T47D (cell line): ENCODE measurements around the gene SCLT1.
A peak's percentile ranks its signal among the peaks of the same experiment; 100 is the strongest.
"Not testable (repeated sequence)": the region's sequence is repeated elsewhere in the genome, so short reads cannot be mapped to it uniquely, and the experiment has no call there.

Experiments used
- DNase-seq, 2 experiments: peaks; one replicate each; pipeline versions ENCODE4 v3.0.0 to v3.0.0-alpha.2; 2011 to 2012; ENCODE audit warnings: low read depth in 1 of 2, low spot score in 1 of 2
- JUND ChIP-seq: IDR thresholded peaks from 2 replicates; pipeline ENCODE4 v1.6.1; 2012; ENCODE audit warnings: low read depth
- in situ Hi-C: cut with HindIII; loops from 2 replicates; pipeline ENCODE4 v1.10.0; 2016; ENCODE audit warnings: low sequenced_read_pairs, low pct_unique_long_range_greater_than_20kb

The SCLT1 gene

GRCh38 chr4:129098531-129099001, 5.2 kb upstream of the SCLT1 start:
- no peak for DNase-seq
- no peak for TF ChIP-seq JUND
- in situ Hi-C loops, result no loop called here

DNA sequence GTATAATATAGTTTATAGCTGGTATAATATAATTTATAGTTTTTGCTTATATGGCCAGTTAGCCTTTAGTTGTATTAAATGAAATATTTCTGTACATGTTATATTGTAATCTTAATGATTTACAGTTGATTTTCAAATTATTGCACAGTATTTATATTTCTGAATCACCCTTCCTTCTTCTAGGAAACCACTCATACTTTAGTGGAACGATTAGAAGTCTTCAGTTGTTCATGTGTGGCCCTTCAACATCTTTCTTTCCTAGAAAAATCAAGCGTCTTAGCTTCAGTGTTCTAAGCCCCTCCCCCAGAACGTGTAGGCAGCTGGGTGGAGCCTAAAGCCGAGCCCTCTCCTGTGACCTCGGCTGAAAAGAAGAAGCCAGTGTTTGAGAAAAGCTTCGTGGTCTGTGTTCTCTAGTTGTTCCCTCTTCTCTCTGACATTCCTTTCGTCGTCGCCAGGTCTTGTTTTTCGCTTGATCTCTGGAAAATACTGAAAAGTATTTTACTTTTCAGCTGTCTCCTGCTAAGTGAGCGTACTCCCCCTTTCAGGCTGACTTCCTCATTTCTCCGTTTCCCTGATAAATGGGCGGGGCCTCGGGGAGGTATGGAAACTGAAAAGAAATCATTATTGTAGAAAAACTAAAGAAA, 2.6 kb upstream of the SCLT1 start, which contains the start of gene C4orf33:
C4orf33 (plus strand) TSS at position 342 of the 644 bp plus-strand sequence. CDS start 6,459 bp downstream, outside the sequence.
- DNase-seq, result peak; percentile 26 to 70
- in situ Hi-C loops, result no loop called here
- TF ChIP-seq JUND, result no peak

DNA sequence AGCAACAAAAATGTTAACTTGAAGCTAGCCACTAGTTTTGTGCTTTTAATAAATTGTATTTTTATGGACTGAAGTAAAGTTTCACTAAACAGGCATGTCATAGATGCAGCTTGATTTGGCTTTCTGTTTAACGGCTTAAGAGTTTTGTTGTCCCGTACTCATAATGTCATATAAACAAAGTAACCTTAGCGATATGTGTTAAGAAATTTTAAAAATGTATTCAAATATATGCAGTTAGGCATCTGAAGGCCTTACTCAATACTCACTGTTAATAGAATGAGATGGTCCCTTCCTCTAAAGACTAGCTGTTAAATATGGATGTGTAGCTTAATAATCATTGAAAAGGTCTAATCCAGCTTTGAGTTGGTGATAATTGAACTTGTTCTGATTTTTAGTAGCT, 1.0 kb upstream of the SCLT1 start:
- TF ChIP-seq JUND, result no peak
- in situ Hi-C loops, result no loop called here

GRCh38 chr4:129092631-129093190, 628 bp downstream of the SCLT1 start:
- DNase-seq, result peak in 1 of 2 experiments; percentile 8
- TF ChIP-seq JUND, result no peak
- in situ Hi-C loops, result no loop called here

More for the DNA sequence above, 1.0 kb upstream of the SCLT1 start:
- no peak for DNase-seq

DNA sequence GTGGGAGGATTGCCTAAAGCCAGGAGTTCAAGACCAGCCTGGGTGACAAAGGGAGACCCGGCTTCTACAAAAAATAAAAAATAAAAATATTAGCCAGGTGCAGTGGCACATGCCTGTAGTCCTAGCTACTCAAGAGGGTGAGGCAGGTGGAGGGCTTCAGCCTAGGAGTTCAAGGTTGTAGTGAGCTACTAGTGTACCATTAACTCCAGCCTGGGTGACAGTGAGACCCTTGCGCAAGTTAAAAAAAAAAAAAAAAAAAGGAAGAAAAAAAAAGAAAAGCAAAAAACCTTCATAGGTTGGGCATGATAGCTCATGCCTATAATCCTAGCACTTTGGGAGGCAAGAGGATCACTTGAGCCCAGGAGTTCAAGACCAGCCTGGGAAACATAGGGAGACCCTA, 5.8 kb downstream of the SCLT1 start:
- in situ Hi-C loops, result no loop called here
- no peak for DNase-seq
- TF ChIP-seq JUND, result no peak

DNA sequence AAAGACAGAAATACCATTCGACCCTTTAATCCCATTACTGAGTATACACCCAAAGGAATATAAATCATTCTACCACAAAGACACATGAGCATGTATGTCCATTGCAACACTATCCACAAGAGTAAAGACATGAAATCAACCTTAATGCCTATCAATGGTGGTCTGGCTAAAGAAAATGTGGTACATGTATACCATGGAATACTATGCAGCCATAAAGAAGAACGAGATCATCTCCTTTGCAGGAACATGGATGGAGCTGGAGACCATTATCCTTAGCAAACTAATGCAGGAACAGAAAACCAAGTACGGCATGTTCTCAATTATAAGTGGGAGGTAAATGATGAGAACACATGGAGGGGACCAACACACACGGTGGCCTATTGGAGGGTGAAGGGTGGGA, 7.9 kb downstream of the SCLT1 start:
- DNase-seq, result no peak
- TF ChIP-seq JUND, result no peak
- in situ Hi-C loops, result no loop called here

GRCh38 chr4:129082302-129082701, 11.0 kb downstream of the SCLT1 start:
- no peak for TF ChIP-seq JUND
- in situ Hi-C loops, result no loop called here
- no peak for DNase-seq

DNA sequence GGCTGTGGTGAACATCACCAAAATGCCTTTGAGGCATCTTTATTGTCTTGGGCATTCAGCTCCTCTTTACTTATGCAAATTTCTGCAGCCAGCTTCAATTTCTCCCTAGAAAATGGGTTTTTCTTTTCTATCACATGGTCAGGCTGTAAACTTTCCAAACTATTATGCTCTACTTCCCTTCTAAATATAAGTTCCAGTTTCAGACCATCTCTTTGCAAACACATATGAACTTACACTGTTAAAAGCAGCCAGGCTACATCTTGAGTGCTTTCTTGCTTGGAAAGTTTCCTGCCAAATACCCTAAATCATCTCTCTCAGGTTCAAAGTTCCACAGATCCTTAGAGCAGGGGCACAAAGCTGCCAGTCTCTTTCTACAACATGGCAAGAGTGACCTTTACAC, 13.2 kb downstream of the SCLT1 start:
- TF ChIP-seq JUND, result no peak
- no peak for DNase-seq
- in situ Hi-C loops, result no loop called here

DNA sequence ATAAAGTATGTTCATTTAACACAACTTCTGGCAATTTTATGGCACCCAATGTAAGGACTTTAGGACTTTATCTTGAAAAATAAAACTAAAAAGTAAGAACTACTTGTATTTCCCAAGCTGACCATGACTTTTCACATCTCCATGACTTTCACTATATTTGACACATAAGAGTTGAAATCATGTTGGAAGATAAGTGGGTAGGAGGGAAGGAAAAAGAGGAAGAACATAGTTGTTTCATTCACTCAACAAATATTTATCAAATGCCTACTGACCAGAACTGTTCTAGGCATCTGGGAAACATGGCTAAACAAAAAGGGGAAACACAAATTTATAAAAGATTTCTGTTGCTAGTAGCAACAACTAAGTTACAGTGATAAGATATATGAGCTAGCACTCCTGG, 16.0 kb downstream of the SCLT1 start:
- no peak for DNase-seq
- TF ChIP-seq JUND, result no peak
- in situ Hi-C loops, result no loop called here

- in situ Hi-C loops, DNase-seq: not testable (repeated sequence)
These were observed 23.8 kb downstream of the SCLT1 start for GRCh38 chr4:129069537-129069936.

DNA sequence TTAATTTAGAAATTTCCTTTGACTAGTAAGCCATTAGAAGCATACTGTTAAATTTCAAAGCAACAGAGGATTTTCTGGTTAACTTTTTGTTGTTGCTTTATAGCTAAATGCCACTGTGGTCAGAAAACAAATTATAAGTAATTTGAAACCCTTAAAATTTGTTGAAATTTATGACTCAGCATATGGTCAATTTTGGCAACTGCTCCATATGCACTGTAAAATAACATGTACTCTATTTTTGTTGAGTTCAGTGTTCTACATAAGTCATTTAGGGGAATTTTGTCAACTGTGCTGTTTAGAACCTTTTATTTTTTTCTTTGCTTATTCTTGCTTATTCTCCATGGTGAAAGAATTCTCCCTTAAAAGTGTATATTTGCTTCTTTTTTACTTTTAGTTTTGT, 28.6 kb downstream of the SCLT1 start:
- no peak for DNase-seq
- in situ Hi-C loops, result no loop called here
- no peak for TF ChIP-seq JUND

DNA sequence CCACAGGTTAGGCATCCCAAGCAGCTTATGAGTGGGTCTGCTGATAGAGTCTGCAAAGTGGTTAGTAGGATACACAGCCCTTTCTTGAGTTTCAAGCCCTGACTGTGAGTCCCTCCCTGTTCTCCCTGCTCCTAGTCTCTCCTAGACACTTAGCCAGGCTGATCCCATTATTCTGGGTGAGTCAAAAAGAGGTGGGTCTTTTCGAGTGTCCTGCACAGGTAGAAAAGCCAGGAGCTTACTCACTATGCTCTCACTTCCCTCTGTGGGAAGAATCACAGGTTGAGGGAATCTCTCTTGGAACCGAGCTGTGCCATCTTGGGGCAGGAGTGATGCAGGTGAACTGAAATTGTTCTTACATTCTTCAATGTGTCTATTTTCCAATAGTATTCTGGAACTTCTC, 29.7 kb downstream of the SCLT1 start:
- no peak for TF ChIP-seq JUND
- in situ Hi-C loops, result no loop called here
- DNase-seq, result no peak

- no peak for TF ChIP-seq JUND
- no peak for DNase-seq
- in situ Hi-C loops, result no loop called here
These were observed 30.8 kb downstream of the SCLT1 start for GRCh38 chr4:129062580-129062979.

GRCh38 chr4:129059028-129059427, 34.3 kb downstream of the SCLT1 start:
- TF ChIP-seq JUND, result no peak
- no peak for DNase-seq
- in situ Hi-C loops, result no loop called here
